Measurements from ENCODE around the gene RASAL2.

GRCh38 chr1:178530502-178530901 is 436.6 kb downstream of the RASAL2 start:
- TF ChIP-seq CTCF (IDR thresholded peaks at IDR 0.05), result no peak
- no peak for TF ChIP-seq POLR2A (IDR thresholded peaks at IDR 0.05)

Measured in thyroid gland (tissue), 4 donors.